Raji (cell line): ENCODE data around the gene RHPN2.

Experiments used
- POLR2A ChIP-seq: IDR thresholded peaks from 2 replicates; pipeline ENCODE4 v1.6.1; 2011; ENCODE audit warnings: low read depth, low read length, control low read depth; ENCODE audit not compliant: insufficient read depth

The RHPN2 gene

GRCh38 chr19:33047422-33047821 is 17.3 kb downstream of the RHPN2 start:
- TF ChIP-seq POLR2A, result no peak

- no peak for TF ChIP-seq POLR2A
Measured at GRCh38 chr19:33040994-33041827, 23.5 kb downstream of the RHPN2 start.

GRCh38 chr19:33039815-33040214 is 24.9 kb downstream of the RHPN2 start:
- TF ChIP-seq POLR2A, result no peak

- no peak for TF ChIP-seq POLR2A
Measured at GRCh38 chr19:33039108-33039599, 25.5 kb downstream of the RHPN2 start.

GRCh38 chr19:33037168-33038025 is 27.3 kb downstream of the RHPN2 start:
- 0 out of 2 replicates have a peak, but pooled peaks have one; percentile 29 for TF ChIP-seq POLR2A

- no peak for TF ChIP-seq POLR2A
Measured at GRCh38 chr19:33035461-33035860, 29.2 kb downstream of the RHPN2 start.

GRCh38 chr19:33032218-33032781 is 32.4 kb downstream of the RHPN2 start:
- TF ChIP-seq POLR2A, result no peak

- no peak for TF ChIP-seq POLR2A
Measured at GRCh38 chr19:33029746-33030303, 34.9 kb downstream of the RHPN2 start.

GRCh38 chr19:33024398-33024797 is 40.3 kb downstream of the RHPN2 start:
- TF ChIP-seq POLR2A, result no peak

- no peak for TF ChIP-seq POLR2A
Measured at GRCh38 chr19:33022472-33023116, 42.1 kb downstream of the RHPN2 start.

GRCh38 chr19:33008738-33009137 is 56.0 kb downstream of the RHPN2 start:
- no peak for TF ChIP-seq POLR2A

GRCh38 chr19:33005440-33005839 is 59.2 kb downstream of the RHPN2 start:
- TF ChIP-seq POLR2A, result no peak

- no peak for TF ChIP-seq POLR2A
Measured at GRCh38 chr19:33000910-33001309, 63.8 kb downstream of the RHPN2 start.

GRCh38 chr19:33000510-33000909 is 64.2 kb downstream of the RHPN2 start:
- TF ChIP-seq POLR2A, result no peak

GRCh38 chr19:32998722-32999121 is 66.0 kb downstream of the RHPN2 start:
- TF ChIP-seq POLR2A, result no peak

- no peak for TF ChIP-seq POLR2A
Measured at GRCh38 chr19:32997716-32998355, 66.9 kb downstream of the RHPN2 start.
